Measurements from ENCODE around the gene PHTF1.
A peak's percentile ranks its signal among the peaks of the same experiment; 100 is the strongest.

The PHTF1 gene

DNA sequence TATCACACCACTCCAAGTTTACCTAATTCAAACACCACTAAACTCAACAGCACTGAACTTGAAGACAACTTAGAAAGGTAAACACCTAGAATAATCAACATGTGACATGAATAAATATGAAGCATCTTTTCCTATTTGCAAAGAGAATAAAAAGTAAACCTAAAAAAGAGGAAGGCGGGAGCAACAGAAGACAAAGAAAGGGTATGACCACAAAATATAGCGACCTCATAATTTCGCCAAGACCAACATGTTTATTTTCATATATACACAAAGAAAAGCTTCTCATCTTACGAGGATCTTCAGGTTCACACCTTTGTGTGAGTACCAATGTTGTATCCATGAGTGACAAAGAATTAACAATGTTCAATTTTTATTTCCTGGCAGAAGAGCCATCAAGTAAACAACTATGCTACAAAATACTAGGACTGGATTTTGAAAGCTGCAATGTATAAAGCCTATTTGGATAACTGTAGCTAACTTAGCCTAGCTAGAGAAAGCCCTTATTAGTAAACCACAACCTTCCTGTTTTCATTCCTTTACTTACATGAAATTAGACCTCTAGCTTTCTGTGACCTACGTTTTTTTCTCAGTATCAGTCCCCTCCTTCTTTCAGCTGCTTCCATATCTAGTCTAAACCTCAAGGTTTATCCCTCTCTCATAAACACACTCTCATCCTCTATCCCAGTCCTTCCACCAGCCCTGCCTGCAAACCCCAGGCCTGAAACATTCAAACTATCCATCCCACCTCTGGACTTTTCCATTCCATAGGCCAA, 21.3 kb upstream of the PHTF1 start:
- peak; percentile 39 for DNase-seq (ENCODE audit: low read depth)
- TF ChIP-seq, protein P1, sequence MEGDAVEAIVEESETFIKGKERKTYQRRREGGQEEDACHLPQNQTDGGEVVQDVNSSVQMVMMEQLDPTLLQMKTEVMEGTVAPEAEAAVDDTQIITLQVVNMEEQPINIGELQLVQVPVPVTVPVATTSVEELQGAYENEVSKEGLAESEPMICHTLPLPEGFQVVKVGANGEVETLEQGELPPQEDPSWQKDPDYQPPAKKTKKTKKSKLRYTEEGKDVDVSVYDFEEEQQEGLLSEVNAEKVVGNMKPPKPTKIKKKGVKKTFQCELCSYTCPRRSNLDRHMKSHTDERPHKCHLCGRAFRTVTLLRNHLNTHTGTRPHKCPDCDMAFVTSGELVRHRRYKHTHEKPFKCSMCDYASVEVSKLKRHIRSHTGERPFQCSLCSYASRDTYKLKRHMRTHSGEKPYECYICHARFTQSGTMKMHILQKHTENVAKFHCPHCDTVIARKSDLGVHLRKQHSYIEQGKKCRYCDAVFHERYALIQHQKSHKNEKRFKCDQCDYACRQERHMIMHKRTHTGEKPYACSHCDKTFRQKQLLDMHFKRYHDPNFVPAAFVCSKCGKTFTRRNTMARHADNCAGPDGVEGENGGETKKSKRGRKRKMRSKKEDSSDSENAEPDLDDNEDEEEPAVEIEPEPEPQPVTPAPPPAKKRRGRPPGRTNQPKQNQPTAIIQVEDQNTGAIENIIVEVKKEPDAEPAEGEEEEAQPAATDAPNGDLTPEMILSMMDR (IDR thresholded peaks at IDR 0.05; ENCODE audit: low read depth, low read length), result no peak
- TF ChIP-seq MYC (IDR thresholded peaks at IDR 0.05; ENCODE audit: low read depth, low read length) (no peak), POLR2A (IDR thresholded peaks at IDR 0.05; ENCODE audit: extremely low read depth, insufficient read length) (no peak)
- TF ChIP-seq, protein P2, sequence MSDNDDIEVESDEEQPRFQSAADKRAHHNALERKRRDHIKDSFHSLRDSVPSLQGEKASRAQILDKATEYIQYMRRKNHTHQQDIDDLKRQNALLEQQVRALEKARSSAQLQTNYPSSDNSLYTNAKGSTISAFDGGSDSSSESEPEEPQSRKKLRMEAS (IDR thresholded peaks at IDR 0.05; ENCODE audit: low read depth, low read length), result no peak
- H3K4me3 ChIP-seq (ENCODE audit: low read depth, low read length), result no peak overlapping the region

DNA sequence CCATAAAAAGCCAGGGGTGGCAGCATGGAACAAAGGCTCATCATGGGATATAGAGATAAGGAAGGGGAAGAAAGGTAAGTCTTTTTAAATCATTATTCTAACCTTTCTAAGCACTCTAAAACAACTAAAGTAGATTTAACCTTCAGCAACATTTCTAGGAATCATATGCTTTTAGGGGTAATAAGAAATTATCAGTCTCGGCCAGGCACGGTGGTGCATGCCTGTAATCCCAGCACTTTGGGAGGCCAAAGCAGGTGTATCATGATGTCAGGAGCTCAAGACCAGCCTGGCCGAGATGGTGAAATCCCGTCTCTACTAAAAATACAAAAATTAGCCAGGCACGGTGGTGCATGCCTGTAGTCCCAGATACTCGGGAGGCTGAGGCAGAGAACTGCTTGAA, 20.3 kb upstream of the PHTF1 start:
- H3K4me3 ChIP-seq (ENCODE audit: low read depth, low read length), result no peak overlapping the region
- TF ChIP-seq, protein P2 (IDR thresholded peaks at IDR 0.05; ENCODE audit: low read depth, low read length), result no peak
- TF ChIP-seq POLR2A (IDR thresholded peaks at IDR 0.05; ENCODE audit: extremely low read depth, insufficient read length), result no peak
- TF ChIP-seq, protein P1 (IDR thresholded peaks at IDR 0.05; ENCODE audit: low read depth, low read length), result no peak
- no peak for TF ChIP-seq MYC (IDR thresholded peaks at IDR 0.05; ENCODE audit: low read depth, low read length)
- no peak for DNase-seq (ENCODE audit: low read depth)

DNA sequence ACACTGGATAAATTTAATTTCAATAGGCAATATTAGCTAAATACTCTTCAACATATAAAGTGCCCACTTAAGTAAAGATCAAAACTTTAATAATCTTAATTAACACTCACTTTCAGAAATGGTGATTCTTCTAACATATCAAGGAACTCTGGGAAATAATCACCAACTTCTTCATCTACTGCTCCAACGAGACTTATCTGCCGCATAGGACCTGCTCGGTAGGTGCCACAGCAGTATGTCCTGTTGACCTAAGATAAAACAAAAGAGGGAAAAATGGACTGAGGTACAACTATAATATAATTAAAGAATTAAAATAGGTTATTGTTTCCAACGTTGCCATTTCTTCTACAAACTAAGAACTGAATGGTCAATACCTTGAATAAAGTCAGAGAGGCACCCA, 18.3 kb upstream of the PHTF1 start:
- no peak overlapping the region for H3K4me3 ChIP-seq (ENCODE audit: low read depth, low read length)
- no peak for DNase-seq (ENCODE audit: low read depth)
- no peak for TF ChIP-seq MYC (IDR thresholded peaks at IDR 0.05; ENCODE audit: low read depth, low read length)
- no peak for TF ChIP-seq POLR2A (IDR thresholded peaks at IDR 0.05; ENCODE audit: extremely low read depth, insufficient read length)
- TF ChIP-seq, protein P1 (IDR thresholded peaks at IDR 0.05; ENCODE audit: low read depth, low read length), result no peak
- TF ChIP-seq, protein P2 (IDR thresholded peaks at IDR 0.05; ENCODE audit: low read depth, low read length), result no peak

DNA sequence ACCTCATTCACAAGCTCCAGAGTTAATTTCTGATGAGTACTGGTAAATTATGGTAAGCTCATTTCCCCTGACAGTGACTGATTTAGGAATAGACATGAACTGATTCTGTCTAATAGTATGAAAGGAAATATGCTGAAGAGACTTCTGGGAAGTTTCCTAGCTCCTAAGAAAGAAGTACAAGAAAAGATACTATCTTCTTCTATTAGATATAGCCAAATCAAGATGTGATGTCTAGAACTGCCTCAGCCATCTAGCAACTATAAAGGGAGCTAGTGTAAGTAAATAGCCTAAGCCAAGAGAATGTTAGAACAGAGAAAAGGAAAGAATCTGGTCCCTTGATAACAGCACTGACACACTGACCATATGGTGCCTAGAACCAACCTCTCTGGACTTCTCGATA, 10.7 kb upstream of the PHTF1 start:
- H3K4me3 ChIP-seq (ENCODE audit: low read depth, low read length), result no peak overlapping the region
- DNase-seq (ENCODE audit: low read depth), result no peak
- TF ChIP-seq MYC (IDR thresholded peaks at IDR 0.05; ENCODE audit: low read depth, low read length) (no peak), POLR2A (IDR thresholded peaks at IDR 0.05; ENCODE audit: extremely low read depth, insufficient read length) (no peak)
- TF ChIP-seq, protein P2 (IDR thresholded peaks at IDR 0.05; ENCODE audit: low read depth, low read length), result no peak
- TF ChIP-seq, protein P1 (IDR thresholded peaks at IDR 0.05; ENCODE audit: low read depth, low read length), result no peak

DNA sequence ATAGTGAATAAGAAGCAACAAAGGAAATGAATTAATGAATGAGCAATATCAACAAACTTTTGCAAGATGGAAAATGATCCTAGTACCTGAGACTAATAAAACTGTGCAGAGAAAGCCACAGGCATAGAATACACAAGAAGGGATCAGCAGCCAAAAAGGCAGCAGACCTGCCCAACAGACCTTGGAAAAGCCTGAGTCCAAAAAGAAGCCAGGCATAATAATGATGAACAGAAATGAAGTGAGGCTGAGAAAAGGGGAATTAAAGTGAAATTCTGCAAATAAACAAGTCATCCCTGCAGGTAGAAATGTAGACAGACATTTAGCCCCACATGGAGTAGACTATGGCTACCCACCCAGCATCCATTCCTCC, 10.3 kb upstream of the PHTF1 start:
- no peak overlapping the region for H3K4me3 ChIP-seq (ENCODE audit: low read depth, low read length)
- TF ChIP-seq, protein P2 (IDR thresholded peaks at IDR 0.05; ENCODE audit: low read depth, low read length), result no peak
- TF ChIP-seq, protein P1 (IDR thresholded peaks at IDR 0.05; ENCODE audit: low read depth, low read length), result no peak
- no peak for TF ChIP-seq MYC (IDR thresholded peaks at IDR 0.05; ENCODE audit: low read depth, low read length)
- no peak for DNase-seq (ENCODE audit: low read depth)

All from NB4 (cell line).